HG03342 (cell line): Measurements from ENCODE around the gene CST7.
"Not testable (repeated sequence)": the region's sequence is repeated elsewhere in the genome, so short reads cannot be mapped to it uniquely, and the experiment has no call there.

Experiments used
- ATAC-seq: cut with Tn5 transposase; IDR thresholded peaks from one replicate; pipeline ENCODE4 v1.9.1; 2021; ENCODE audit warnings: mild to moderate bottlenecking, moderate library complexity; ENCODE audit not compliant: unreplicated experiment

The CST7 gene

GRCh38 chr20:24999568-24999967 lies 50.5 kb downstream of the CST7 start:
- ATAC-seq: no peak

GRCh38 chr20:25000268-25000801 lies 51.3 kb downstream of the CST7 start:
- ATAC-seq: no peak

- not testable (repeated sequence) for ATAC-seq
Observed at GRCh38 chr20:25001323-25001722, 52.3 kb downstream of the CST7 start.

DNA sequence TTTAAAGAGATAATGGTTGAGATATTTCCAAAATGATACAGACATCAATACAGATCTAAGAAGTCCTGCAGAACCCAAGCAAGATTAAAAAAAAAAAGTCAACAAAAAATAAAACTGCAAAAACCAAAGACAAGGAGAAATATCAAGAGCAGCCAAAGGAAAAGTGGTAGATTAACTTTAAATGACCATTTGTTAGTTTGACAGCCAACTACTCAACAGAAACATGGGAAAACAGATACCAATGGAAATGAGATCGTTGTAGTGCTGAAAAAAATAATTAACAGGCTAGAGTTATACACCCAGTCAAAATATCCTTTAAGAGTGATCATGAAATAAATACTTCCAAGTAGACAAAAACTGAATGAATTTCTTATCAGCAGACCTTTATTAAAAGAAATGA lies 53.9 kb downstream of the CST7 start:
- ATAC-seq: no peak

DNA sequence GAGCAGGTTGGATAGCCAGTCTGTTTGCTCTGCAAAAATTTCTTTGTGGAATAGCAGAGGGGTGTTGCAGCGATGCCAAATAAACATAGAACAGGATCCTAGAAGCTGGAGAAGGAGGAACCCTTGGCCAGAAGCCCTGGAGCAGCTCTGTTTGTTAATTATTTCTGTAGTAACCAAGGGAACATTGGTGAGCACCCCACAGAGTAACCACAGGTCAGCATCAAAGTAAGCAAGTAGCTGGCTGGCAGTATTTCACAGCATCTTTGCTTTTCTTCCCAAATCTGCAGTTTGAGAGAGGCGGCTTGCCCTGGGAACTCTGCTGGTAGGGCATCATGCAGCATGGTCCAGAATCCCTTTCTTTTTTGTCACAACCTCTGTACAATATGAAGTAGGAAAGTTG lies 56.2 kb downstream of the CST7 start:
- no peak for ATAC-seq

DNA sequence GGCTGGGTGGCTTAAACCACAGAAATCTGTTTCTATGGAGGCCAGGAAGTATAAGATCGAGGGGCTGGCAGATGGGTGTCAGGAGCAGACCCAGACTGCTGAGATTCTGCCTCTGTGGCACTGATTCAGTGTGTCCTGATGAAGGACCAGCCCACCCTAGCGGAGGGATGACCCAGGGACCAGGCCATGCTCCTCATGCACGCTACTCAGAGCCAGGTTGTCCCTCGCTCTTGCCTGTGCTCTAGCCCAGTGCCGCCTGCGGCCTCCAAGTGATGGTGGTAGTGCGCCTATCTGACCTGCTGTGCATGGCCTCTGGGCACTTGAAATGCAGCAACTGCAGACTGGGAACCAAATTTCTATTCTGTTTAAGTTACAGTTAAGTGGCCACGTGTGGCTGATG lies 56.6 kb downstream of the CST7 start:
- no peak for ATAC-seq

DNA sequence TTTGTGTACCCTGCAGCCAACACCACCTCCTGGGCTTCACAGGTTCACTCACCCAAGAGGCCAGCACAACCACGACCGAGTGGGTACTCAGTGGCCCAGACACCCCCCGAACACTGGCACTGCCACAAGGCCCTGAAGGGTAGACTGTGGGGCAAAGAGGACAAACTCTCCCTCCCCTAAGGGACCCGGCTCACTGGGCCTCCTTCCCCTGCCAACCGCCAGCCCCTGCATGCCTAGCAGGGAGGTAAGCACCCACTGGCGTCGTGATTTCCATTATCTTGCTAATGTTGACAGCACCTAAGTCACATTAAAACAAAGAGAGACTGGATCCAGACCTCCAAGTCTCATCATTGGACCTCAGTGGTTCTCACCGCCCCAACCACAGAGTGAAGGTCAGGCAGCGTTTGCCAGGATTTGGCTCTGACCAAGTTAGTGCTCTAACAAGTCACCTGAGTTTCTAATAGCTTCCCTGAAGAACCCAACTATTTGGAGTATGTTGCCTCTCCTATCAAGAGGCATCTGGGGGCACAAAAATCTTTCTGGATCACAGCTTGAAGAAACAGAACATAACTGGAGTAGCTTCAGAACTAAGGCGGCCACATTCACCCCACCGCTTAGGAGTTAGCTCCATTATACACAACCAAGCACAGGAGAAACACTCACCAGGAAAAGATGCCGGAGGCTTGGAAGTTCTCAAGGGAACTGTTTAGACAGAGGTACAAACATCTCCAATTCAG lies 57.5 kb downstream of the CST7 start:
- no peak for ATAC-seq

- ATAC-seq: no peak
Observed at GRCh38 chr20:25007491-25008305, 58.6 kb downstream of the CST7 start.

- no peak for ATAC-seq
Observed at GRCh38 chr20:25008388-25009217, 59.5 kb downstream of the CST7 start.
